ENCODE measurements around the gene MMP15.
"Not testable (repeated sequence)": the region's sequence is repeated elsewhere in the genome, so short reads cannot be mapped to it uniquely, and the experiment has no call there.

The MMP15 gene

DNA sequence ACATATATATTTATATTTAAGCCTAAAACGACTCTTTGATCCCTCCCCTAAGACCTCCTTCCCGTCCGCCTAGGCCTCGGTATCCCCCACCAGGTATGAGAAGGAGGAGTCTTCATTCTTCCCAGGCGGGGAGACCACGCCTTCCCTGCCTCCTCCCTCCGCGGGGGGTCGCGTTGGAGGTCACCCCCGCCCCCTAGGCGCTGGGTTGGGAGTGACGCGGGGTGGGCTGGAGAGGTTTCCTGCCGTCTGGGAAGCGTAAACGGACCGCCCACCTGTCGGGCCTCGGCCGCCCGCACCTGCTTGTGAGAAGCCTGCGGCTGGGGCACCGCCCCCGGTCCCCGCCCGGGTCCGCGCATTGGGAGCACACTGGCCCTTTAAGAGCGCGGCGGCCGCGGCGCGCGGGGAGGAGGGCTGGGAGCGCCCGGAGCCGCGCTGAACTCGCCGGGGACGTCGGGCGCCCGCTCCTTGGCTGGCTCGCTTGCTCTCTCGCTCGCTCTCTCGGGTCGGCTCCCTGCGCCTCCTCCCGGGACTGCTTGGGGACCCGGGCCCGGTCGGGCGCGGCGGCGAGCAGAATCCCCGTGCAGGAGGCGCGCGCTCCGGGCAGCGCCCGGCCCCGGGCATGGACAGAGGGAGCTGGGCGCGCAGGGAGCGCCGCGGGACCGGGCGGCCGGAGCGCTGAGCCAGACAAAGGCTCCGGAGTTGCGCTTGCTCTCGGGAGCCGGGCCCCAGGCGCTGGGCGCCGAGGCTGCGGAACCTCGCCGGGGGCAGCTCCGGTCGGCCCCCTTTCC is at the start of gene MMP15:
TSS of gene MMP15 (plus strand) at position 404 of the 788 bp plus-strand sequence. CDS start 597 bp downstream, outside the sequence.
- DNase-seq (ENCODE audit: extremely low spot score) = peak; percentile 76
- POLR2A ChIA-PET = interaction anchor here (1.5 to 2.4 kb wide), 2 partner anchors 96 to 104 kb away, joined by 5 to 8 read pairs; partner anchors contain the start of gene CFAP20
- TF ChIP-seq ARNT (IDR thresholded peaks at IDR 0.05) (no peak), FOXM1 (IDR thresholded peaks at IDR 0.05; ENCODE audit: borderline replicate concordance) (no peak), HDGF (IDR thresholded peaks at IDR 0.05; ENCODE audit: borderline replicate concordance) (no peak), L3MBTL2 (conservative IDR thresholded peaks at IDR 0.05) (peak; percentile 37; the same call in 1 of the 2 replicates), CTBP1 (IDR thresholded peaks at IDR 0.05; ENCODE audit: borderline replicate concordance) (peak; percentile 48; the same call in 1 of the 2 replicates), FOXA1 (IDR thresholded peaks at IDR 0.05) (no peak)
- CTCF ChIA-PET = interaction anchor here (0.8 to 2.5 kb wide), 3 partner anchors 96 to 102 kb away, joined by 3 to 12 read pairs (median 10); no protein-coding TSS in a partner anchor

DNA sequence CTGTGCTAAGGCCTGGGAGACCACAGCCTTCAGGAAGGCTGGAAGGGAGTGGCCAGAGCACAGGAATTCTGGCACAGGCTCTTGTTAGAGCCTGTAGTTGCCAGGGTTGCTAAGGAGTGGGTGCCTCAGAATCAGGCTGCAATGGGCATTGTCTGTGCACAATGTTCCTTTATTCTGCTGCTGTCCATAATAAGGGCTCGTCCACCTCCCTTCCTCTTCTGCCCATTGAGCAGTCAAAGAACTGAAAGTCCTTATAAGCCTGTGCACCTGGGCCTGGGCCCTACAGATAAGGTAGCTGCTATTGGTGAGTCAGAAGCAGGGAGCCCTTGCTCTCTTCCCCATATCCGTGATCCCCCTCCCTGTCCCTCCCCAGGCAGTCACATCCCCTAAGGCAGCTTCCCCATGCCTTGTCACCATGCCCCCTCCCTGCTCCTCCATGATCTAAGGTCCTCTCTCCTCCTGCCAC is 49.2 kb upstream of the MMP15 start:
- CTCF ChIA-PET = no interaction called here
- TF ChIP-seq NFRKB (IDR thresholded peaks at IDR 0.05) (no peak), L3MBTL2 (conservative IDR thresholded peaks at IDR 0.05) (no peak), FOXA1 (IDR thresholded peaks at IDR 0.05) (no peak), CTBP1 (IDR thresholded peaks at IDR 0.05; ENCODE audit: borderline replicate concordance) (no peak), ELF4 (IDR thresholded peaks at IDR 0.05) (no peak), ARNT (IDR thresholded peaks at IDR 0.05) (no peak), SP1 (IDR thresholded peaks at IDR 0.05) (no peak), SUZ12 (IDR thresholded peaks at IDR 0.05) (no peak)
- TF ChIP-seq, protein P1, sequence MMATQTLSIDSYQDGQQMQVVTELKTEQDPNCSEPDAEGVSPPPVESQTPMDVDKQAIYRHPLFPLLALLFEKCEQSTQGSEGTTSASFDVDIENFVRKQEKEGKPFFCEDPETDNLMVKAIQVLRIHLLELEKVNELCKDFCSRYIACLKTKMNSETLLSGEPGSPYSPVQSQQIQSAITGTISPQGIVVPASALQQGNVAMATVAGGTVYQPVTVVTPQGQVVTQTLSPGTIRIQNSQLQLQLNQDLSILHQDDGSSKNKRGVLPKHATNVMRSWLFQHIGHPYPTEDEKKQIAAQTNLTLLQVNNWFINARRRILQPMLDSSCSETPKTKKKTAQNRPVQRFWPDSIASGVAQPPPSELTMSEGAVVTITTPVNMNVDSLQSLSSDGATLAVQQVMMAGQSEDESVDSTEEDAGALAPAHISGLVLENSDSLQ (IDR thresholded peaks at IDR 0.05) = no peak
- no peak for DNase-seq (ENCODE audit: extremely low spot score)
- POLR2A ChIA-PET = no interaction called here

DNA sequence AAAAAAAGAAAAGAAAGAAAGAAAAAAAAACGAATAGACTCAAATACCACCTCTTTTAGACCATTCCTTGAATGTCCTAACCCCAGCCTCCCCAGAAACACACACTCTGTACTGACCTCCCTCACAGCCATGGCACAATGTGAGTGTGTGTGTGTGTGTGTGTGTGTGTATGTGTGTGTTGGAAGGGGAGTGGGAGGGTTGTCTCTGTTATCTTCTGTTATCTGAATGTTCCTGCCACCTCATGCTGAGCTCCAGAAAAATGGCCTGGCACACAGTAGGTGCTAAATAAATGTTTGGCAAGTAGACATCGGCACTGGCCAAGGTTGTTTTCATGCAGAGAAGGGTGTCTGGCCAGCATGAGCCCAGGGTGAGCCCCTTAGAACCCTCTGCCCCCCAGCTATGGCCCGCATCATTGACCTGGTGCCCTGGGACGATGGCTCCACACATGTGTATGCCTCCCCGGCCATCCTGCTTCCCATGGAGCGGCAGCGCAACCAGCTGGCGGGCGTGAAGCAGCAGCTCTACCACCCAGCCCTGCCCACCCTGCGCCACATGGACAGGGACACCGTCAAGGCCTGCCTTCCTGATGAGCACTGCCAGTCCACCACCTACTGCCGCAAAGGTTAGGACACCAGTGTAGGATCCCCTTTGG is 48.0 kb upstream of the MMP15 start:
- POLR2A ChIA-PET = no interaction called here
- CTCF ChIA-PET = interaction anchor here (0.7 kb wide), 1 partner anchor 962 kb away, joined by 3 read pairs; no protein-coding TSS in a partner anchor
- TF ChIP-seq TARDBP (IDR thresholded peaks at IDR 0.05) (no peak), FOXM1 (IDR thresholded peaks at IDR 0.05; ENCODE audit: borderline replicate concordance) (no peak), SUZ12 (IDR thresholded peaks at IDR 0.05) (no peak), ZNF384 (IDR thresholded peaks at IDR 0.05) (no peak), ARNT (IDR thresholded peaks at IDR 0.05) (no peak), L3MBTL2 (conservative IDR thresholded peaks at IDR 0.05) (no peak), CTBP1 (IDR thresholded peaks at IDR 0.05; ENCODE audit: borderline replicate concordance) (no peak), FOXA1 (IDR thresholded peaks at IDR 0.05) (no peak), BHLHE40 (IDR thresholded peaks at IDR 0.05; ENCODE audit: borderline replicate concordance) (no peak), ELF4 (IDR thresholded peaks at IDR 0.05) (no peak), HDGF (IDR thresholded peaks at IDR 0.05; ENCODE audit: borderline replicate concordance) (no peak), LEF1 (IDR thresholded peaks at IDR 0.05; ENCODE audit: borderline replicate concordance) (no peak), SP1 (IDR thresholded peaks at IDR 0.05) (no peak), FOXK2 (IDR thresholded peaks at IDR 0.05) (no peak), NFRKB (IDR thresholded peaks at IDR 0.05) (no peak)
- TF ChIP-seq, protein P1 (IDR thresholded peaks at IDR 0.05) = no peak
- no peak for DNase-seq (ENCODE audit: extremely low spot score)

DNA sequence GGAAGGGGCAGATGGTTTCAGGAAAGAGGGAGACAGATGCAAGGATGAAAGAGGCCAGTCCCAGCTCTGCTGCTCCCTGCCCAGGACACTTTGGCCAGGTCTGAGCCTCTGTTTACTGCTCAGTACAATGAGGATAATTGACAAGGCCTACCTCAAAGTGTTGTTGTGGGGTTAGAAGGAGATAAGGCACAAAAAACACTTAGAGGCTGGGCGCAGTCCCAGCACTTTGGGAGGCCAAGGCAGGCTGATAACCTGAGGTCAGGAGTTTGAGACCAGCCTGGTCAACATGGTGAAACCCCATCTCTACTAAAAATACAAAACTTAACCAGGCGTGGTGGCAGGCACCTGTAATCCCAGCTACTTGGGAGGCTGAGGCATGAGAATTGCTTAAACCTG is 47.5 kb upstream of the MMP15 start:
- POLR2A ChIA-PET; CTCF ChIA-PET; DNase-seq (ENCODE audit: extremely low spot score): not testable (repeated sequence)

DNA sequence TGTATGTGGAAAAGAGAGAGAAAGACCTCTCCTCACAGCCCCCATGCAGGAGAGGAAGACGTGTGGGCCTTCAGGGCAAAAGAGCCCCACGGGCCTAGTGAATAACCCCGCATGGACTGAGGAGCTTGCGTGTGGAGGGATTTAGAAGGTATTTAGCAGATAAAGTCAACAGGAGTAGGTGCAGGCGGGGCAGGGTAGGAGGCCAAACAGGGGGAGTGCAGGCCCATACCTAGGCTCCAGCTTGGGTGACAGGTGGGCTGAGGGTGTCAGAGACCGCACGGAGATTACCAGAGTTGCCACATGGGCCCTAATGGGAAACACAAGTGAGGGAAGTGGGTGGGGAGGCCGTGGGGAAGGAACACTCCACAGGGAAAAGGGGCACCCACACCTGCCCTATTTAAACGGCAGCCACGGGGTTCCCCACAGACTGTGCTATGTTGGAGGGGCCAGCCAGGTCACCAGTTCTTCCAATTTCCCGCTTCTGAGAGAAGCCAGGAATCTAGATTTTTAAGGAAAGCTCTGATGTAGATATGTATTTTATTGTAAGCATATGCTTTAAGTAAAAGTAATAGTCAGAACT is 46.5 kb upstream of the MMP15 start:
- ChIA-PET CTCF (no interaction called here), POLR2A (no interaction called here)
- TF ChIP-seq FOXM1 (IDR thresholded peaks at IDR 0.05; ENCODE audit: borderline replicate concordance) (no peak), LEF1 (IDR thresholded peaks at IDR 0.05; ENCODE audit: borderline replicate concordance) (no peak), ARNT (IDR thresholded peaks at IDR 0.05) (no peak), SP1 (IDR thresholded peaks at IDR 0.05) (no peak), SUZ12 (IDR thresholded peaks at IDR 0.05) (no peak)
- no peak for DNase-seq (ENCODE audit: extremely low spot score)

DNA sequence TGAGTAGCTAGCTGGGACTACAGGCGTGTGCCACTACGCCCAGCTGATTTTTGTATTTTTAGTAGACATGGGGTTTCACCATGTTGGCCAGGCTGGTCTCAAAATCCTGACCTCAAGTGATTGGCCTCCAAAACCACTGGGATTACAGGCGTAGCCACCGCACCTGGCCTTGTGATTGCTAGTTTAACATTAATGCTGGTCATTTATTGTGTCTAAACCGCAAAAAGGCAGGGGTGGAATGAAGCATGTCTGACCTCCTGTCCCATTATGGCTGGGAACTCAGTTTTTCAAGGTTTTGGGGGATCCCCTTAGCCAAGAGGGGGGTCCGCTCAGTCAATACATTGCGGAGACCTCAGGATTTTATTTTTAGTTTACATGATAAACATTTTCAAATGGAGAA is 43.9 kb upstream of the MMP15 start:
- POLR2A ChIA-PET = no interaction called here

More for the DNA sequence above, 43.9 kb upstream of the MMP15 start:
- DNase-seq (ENCODE audit: extremely low spot score) = no peak
- no peak for TF ChIP-seq FOXM1 (IDR thresholded peaks at IDR 0.05; ENCODE audit: borderline replicate concordance)
- TF ChIP-seq HDGF (IDR thresholded peaks at IDR 0.05; ENCODE audit: borderline replicate concordance) = no peak
- TF ChIP-seq TARDBP (IDR thresholded peaks at IDR 0.05) = no peak
- TF ChIP-seq SP1 (IDR thresholded peaks at IDR 0.05) = no peak
- TF ChIP-seq FOXK2 (IDR thresholded peaks at IDR 0.05) = no peak
- no peak for TF ChIP-seq FOXA1 (IDR thresholded peaks at IDR 0.05)
- no peak for TF ChIP-seq LEF1 (IDR thresholded peaks at IDR 0.05; ENCODE audit: borderline replicate concordance)
- no peak for TF ChIP-seq NFRKB (IDR thresholded peaks at IDR 0.05)
- TF ChIP-seq ELF4 (IDR thresholded peaks at IDR 0.05) = no peak
- no peak for TF ChIP-seq BHLHE40 (IDR thresholded peaks at IDR 0.05; ENCODE audit: borderline replicate concordance)
- TF ChIP-seq, protein P1 (IDR thresholded peaks at IDR 0.05) = no peak
- no peak for TF ChIP-seq ARNT (IDR thresholded peaks at IDR 0.05)
- TF ChIP-seq ZNF384 (IDR thresholded peaks at IDR 0.05) = no peak
- no peak for TF ChIP-seq L3MBTL2 (conservative IDR thresholded peaks at IDR 0.05)
- no peak for TF ChIP-seq CTBP1 (IDR thresholded peaks at IDR 0.05; ENCODE audit: borderline replicate concordance)
- TF ChIP-seq SUZ12 (IDR thresholded peaks at IDR 0.05) = no peak
- CTCF ChIA-PET = no interaction called here
